Epidermal melanocyte (primary cell): ENCODE results near the gene MACROD2.
"Not testable (repeated sequence)": the region's sequence is repeated elsewhere in the genome, so short reads cannot be mapped to it uniquely, and the experiment has no call there.

ENCODE experiments used
- DNase-seq: peaks from one replicate; pipeline ENCODE4 v3.0.0; 2011; ENCODE audit warnings: low spot score; ENCODE audit not compliant: insufficient read length

MACROD2 gene

GRCh38 chr20:15487030-15487429, 1491.7 kb downstream of the MACROD2 start:
- no peak for DNase-seq

GRCh38 chr20:15487682-15488081, 1492.4 kb downstream of the MACROD2 start:
- DNase-seq, result no peak

GRCh38 chr20:15491575-15491974, 1496.3 kb downstream of the MACROD2 start:
- DNase-seq, result no peak

- DNase-seq, result no peak
These were observed 1499.5 kb downstream of the MACROD2 start for GRCh38 chr20:15494851-15495250.

GRCh38 chr20:15496501-15497039, 1501.3 kb downstream of the MACROD2 start:
- DNase-seq, result no peak

- DNase-seq, result no peak
These were observed 1503.6 kb downstream of the MACROD2 start for GRCh38 chr20:15498926-15499325.

GRCh38 chr20:15506311-15506710, 1511.0 kb downstream of the MACROD2 start:
- no peak for DNase-seq

- no peak for DNase-seq
These were observed 1511.8 kb downstream of the MACROD2 start for GRCh38 chr20:15507151-15507550.

GRCh38 chr20:15511551-15511950, 1516.2 kb downstream of the MACROD2 start:
- no peak for DNase-seq

- DNase-seq, result no peak
These were observed 1517.6 kb downstream of the MACROD2 start for GRCh38 chr20:15512916-15513315.

- DNase-seq, result no peak
These were observed 1520.4 kb downstream of the MACROD2 start for GRCh38 chr20:15515691-15516090.

GRCh38 chr20:15520930-15521524, 1525.7 kb downstream of the MACROD2 start:
- DNase-seq, result no peak

- no peak for DNase-seq
These were observed 1528.1 kb downstream of the MACROD2 start for GRCh38 chr20:15523400-15523799.

GRCh38 chr20:15528391-15529111, 1533.2 kb downstream of the MACROD2 start:
- DNase-seq, result no peak

- DNase-seq, result no peak
These were observed 1540.5 kb downstream of the MACROD2 start for GRCh38 chr20:15535863-15536262.

GRCh38 chr20:15537200-15537599, 1541.9 kb downstream of the MACROD2 start:
- not testable (repeated sequence) for DNase-seq

- DNase-seq, result no peak
These were observed 1547.3 kb downstream of the MACROD2 start for GRCh38 chr20:15542655-15543054.

- DNase-seq, result no peak
These were observed 1549.4 kb downstream of the MACROD2 start for GRCh38 chr20:15544742-15545141.

GRCh38 chr20:15546525-15547023, 1551.3 kb downstream of the MACROD2 start:
- no peak for DNase-seq

GRCh38 chr20:15547119-15547518, 1551.8 kb downstream of the MACROD2 start:
- DNase-seq, result no peak

GRCh38 chr20:15550116-15550870, 1555.0 kb downstream of the MACROD2 start:
- no peak for DNase-seq

- DNase-seq, result no peak
These were observed 1560.6 kb downstream of the MACROD2 start for GRCh38 chr20:15555913-15556312.
